GM21447 (cell line): ENCODE results near the gene HOXD10.

ENCODE experiments used
- ATAC-seq: cut with Tn5 transposase; IDR thresholded peaks from one replicate; pipeline ENCODE4 v1.9.1; 2021; ENCODE audit not compliant: unreplicated experiment

HOXD10 gene

DNA sequence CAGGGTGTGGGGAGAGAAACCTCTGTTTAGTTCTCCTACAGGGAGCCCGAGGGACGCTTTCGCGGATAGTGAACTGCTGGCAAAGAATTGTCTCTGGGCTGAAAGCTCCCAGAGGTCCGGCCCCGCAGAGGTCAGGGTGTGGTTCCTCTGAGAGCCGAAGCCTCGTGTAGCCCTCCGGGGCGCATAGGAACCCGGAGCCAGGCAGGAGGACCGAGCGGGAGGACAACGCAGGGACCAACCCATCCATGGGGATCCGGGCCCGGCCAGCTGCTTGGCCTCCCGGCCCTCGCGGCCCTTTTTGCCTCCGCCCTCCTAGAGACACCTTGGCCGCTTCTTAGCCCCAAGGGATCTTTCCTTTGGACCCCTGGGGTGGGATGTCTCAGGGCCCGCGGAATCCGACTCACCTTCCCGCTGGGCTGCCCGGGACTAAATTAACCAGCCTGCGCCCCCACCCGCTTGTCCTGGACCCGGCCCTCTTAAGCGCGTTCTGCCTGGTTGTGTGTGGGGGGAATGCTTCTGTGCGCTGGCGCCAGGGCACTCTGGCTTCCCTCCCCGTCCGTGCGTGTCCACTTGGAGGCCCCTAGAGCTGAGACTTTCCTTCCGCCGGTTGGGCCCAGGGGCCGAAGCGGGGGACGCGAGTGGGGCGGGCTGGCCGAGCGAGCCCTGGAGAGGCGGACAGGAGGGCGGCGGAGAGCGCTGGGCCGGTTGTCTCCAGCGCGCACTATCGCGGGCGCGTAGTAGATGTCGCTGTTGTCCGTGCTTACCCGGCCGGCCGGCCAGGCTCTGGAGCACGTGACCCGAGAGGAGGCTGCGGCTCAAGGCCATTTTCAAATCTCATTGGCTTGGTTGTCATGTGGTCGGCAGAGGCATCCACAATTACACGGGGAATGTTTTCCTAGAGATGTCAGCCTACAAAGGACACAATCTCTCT, at the start of gene HOXD10:
HOXD10 (plus strand) TSS at position 896 of the 931 bp plus-strand sequence. CDS start 56 bp downstream, outside the sequence.
- ATAC-seq, result no peak

DNA sequence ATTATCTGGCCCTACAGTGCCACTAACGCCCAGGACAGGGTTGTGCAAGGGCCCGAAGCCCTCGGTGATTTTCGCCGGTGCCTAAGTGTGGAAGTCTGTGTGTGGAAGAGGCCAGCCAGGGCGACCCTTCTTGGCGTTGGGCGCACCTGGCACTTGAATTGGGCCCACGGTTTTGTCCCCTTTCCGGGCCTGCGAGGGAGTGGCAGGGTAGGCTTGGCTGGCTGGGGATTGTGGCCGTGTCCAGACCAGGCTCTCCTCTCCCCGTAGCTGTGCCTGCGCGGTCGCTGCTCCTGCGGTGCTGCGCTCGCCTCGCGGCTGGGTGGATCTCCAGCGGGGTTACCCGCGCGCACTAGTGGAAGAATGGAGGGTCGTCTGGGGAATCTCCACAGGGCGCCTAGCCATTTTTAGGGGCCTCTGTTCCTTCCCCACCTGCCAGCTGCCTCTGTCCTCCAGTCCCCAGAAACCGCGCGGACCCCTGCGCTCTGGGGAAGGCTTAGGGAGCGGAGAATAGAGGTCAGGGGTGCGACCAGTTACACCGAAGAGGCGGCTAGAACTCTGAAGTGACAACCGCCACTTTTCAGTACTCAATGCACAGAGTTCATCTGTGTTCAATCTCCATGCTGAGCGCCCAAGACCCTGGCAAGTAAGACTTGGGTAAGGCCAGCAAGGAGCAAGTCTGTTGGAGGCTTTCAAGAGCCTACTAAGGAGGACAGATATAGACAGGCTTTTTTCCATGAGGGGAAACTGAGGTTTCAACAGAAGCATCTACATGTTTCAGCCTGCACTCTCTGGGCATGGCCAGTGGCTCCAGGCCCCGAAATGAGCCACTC, 48.8 kb upstream of the HOXD10 start:
- no peak for ATAC-seq

DNA sequence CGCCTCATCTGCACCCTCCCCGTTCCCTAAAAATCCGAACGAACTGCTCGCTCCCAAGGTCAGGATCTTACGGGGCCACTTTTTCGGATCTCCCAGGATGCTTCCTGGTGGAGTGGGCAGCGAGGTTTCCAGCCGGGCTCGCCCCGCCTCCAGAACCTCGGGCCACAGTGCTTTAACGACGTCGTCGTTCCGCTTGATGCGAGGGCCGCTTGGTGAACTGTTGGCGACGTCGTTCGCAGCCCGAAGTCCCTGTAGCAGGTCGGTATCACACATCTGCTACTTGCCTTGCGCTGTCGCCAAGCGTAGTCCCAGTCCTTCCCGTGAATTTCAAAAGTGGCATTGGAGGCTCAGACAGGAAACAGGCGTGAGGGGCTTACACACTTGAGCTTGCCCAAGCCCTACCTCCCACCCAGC, 48.2 kb upstream of the HOXD10 start:
- ATAC-seq, result no peak

DNA sequence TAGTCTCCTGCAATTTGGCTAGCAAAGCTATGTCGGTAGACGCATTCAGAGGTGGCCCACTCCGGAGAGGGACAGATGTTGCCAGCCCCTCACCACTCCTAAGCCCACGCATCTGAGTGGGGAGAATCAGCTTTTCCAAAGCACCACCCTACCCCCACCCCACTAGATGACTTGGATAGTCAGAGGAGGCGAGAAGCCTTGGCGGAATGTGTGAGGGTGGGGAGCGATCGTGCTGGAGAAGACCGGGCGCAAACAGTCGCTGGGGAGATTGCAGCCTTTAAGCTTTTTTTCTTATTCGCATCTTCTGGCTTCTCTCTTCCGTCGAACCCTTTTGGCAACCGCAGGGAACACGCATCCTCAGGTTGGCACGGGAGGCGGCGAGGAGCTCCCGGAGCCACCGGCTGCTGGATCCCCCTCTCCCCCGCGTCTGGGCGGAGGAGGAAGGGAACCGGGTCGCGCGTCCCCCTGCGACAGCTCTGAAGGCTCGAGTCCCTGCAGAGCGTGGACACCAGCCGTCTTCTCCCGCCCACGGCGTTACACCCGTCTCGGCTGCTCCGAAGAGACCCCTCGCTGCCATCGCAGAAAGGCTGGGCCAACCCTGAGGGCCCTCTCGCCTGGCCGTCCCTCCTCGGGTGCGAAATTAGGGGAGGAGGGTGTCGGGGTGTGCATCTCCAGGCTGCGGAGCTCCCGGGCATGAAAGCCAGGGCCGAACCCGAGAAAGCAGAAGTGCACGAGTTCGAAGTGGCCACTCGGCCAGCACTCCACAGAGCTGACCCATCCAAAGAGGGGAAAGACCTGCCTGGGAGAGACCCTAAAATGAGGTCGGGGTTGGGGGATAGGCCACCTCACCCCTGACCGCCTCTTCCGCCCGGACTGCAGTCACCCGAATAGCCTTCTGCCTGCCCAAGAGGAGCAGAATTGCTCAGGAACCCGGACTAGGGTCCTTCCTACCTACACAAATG, 45.0 kb upstream of the HOXD10 start:
- ATAC-seq, result no peak

DNA sequence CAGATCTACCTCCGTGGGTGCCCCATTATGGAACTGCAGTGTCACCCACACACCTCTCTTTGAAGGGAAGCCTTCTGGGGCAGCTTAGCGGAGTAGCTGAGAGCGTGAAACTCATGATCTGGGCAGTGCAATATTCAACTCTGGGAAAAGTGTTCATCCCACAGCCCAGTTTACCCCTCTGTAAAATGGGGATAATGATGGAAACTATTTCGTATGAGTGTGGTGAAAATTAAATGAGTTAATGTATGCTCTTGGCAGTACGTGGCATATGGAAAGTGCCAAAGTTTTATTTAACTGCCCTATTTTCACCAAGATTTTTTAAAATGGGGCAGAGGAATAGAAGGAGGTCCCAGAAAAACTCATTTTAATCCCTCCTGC, 44.3 kb upstream of the HOXD10 start:
- ATAC-seq, result no peak

DNA sequence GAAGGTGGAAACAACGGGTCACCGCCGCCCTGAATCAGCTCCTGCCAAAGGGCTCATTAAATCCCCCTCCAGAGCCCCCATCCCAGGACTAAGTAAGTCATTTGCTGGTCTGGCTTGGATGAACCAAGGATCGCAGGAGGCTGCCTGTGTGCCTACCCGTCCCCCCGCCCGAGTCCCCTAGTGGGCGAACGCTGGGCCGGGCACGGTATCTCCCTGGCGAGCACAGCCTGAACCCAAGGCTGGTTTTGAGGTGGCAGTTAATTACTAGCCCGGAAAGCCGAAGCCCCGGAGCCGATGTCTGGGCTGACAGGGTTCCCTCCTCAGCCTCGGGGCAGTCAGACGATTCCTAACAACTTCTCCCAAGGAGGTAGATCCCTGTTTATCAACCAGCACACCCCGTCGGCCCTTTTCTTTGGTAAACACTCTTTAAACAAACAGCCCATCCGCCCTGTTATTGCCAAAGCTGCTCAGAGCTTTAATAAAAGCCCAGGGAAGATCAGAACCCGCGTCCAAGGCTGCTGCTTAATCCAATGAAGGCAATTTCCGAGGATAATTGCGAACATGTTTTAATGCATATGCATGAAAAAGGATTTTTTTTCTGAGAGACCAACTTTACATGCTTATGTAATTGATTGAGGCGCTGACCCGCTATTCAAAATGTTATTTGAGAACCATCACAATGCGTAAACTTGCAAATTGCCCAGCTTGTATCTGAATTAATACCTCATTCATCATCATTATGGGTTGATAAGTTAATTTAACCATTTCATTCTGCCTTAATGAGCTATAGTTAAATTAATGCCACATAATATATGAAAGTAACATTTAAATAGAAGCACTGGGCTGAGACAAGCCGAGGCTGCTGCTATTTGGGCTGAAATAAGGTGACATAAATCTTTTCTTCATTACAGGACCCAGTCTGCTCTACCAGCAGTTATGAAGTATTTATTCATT, 43.4 kb upstream of the HOXD10 start:
- no peak for ATAC-seq

DNA sequence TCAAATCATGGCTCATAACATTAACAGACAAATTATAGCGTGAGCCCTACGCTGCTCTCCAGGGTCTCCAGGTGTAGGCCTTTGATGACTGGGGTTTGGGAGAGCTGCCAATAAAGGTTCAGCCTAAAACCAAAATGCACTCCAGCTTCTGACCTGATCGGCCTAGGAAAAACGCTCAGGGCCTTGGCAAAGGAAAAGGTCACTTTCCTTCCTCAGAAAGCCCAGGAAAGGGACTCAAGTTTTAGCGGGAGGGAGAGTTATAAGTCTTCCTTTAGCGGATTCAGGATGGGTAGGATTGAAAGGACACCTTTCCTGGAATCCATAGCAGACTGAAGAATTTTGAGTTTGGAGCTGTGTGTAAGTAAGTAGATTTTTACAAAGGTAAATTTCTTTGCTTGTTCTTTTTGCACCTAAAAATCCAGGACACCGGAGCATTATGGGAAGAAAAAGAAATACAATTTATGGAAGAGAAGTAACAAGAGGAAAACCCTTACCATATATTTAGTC, 41.6 kb upstream of the HOXD10 start:
- no peak for ATAC-seq

DNA sequence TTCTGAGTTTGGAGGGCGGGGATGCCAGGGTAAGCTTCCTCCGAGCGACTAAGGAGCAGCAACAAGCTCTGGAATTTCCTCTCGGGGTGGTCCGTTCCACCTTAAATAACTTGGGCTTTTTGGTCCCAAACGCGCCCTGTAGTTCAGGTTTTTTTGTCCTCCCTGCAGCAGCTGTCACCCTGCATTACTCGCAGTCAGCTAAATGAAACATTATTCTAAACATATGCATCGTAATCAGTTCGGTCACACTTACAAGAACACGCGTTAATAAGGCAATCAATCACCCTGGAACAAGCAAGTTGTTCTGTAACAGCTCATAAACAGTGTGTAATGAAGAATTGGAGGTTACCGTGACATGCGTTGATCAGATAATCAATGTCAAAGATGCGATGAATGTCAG, 41.1 kb upstream of the HOXD10 start:
- ATAC-seq, result no peak

DNA sequence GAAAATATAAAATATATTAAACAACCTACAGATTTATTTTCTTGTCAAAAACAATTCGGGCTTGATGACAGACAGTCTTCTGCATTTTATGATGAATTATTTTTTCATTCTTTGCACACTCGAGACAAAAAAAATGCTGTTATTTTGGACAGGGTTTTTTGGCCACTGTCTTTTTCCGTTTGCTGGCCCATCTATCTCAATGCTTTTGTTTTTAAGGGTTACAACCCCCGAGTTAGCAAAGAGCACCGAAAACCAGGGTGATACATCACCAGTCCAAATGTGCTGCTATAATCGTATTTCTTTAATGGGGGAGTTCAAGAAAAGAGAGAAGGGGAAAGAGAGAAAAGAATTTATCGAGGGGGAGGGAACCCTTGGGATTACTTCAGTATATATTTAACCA, 40.5 kb upstream of the HOXD10 start:
- ATAC-seq, result no peak

DNA sequence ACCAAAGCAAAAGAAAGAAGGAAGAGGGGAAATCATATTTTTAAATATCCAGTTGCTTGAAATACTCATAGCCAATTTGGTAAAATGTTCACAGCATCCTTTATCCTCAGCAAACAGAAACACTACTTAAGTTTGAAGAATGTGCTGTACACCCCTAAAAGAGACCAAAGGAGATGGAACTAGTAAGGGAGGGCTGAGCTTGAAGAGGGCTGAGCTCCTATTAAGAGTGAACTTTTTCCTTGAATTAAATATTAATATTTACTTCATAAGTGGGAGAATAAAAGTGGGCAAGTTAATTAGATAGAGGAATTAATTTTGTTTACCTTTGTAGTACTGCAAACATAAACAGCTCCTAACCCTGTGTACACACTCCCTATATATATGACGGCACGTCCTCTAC, 39.8 kb upstream of the HOXD10 start:
- no peak for ATAC-seq

DNA sequence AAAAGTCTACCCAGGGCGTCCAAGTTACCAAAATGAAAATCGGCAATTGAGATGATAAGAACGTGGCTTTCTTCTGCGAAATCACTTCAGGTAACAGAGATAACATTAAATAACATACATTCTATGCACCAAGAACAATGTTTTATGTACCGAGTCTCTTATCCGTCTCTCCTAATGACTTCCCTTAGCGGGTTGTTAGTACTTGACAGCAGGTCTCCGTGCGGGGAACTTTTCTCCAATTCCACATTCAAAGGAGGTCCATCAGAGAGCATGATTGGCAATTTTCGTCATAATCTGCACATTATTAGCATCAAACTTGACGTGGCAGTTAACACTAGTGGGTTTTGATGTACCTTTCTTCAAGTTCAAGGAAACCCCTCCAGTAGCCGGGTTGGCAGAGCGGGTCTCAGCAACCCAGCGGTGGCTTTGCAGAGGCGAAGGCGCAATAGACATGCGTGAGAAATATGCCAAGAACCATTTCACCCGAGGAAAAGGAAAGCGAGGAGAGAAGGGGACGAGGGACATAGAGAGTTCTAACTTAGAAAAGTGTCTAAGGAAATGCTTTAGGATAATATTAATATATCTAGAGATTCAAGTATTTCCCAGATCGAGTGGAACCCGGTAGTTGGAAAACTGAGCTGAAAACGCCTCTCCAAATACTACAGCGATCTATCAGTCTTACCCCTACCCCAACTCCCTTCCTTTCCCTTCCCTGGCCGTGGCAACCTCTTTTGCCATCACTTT, 37.9 kb upstream of the HOXD10 start:
- no peak for ATAC-seq

DNA sequence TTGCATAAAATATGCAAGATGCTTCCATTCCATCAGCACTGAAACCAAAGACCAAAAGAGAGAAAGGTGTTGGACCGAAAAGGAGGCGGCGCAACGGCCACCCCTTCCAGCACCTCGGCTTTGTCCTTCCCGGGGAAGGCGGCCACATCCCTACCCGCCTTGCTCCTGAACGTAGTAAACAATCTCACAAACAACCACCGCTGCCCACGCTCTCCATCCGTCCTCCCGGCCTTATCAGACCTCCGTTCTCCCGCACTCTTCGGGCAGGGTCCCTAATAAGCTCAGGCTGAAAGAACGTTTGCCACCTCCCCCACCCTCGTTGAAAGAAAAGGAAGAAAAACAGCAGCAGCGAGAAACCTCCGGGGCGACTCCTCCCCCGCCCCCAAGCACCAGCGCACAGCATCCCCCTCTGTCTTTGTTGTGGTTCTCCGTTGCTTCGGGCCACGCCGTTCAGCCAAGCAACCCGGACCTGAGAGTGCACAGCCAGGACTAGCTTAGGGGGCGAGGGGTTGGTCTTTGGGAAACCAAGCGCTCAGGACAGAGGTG, 37.2 kb upstream of the HOXD10 start:
- no peak for ATAC-seq

DNA sequence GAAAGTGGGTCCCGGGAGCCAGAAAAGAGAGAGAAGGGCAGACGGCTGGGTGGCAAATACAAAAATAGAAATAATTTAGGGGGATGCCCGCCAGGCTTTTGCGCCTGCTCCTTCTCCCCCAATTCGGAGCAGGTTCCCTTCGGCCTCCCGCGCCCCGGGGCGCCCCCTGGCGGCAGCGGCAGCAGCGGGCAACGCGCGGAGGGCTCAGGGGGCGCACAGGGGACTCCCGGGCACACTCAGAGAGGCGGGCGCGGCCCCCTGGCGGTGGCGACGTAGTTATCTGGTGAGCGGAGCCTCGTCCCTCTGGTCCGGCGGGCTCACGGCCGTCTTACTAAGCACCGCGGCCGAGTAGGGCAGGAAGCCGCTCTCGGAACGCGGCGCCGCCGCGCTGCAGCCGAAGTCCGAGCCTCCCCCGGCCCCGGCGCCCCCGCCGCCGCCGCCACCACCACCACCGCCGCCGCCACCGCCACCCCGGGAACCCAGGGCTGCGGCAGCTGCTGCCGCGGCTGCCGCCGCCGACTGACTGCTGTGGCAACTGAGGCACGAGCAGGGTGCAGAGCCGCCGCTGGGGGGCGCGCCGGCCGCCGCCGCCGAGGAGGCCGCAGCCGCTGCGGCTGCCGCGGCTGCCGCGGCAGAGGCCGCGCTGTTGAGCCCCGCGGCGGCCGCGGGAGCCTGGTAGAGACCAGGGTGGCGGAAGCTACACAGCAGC, 36.6 kb upstream of the HOXD10 start:
- ATAC-seq, result no peak

DNA sequence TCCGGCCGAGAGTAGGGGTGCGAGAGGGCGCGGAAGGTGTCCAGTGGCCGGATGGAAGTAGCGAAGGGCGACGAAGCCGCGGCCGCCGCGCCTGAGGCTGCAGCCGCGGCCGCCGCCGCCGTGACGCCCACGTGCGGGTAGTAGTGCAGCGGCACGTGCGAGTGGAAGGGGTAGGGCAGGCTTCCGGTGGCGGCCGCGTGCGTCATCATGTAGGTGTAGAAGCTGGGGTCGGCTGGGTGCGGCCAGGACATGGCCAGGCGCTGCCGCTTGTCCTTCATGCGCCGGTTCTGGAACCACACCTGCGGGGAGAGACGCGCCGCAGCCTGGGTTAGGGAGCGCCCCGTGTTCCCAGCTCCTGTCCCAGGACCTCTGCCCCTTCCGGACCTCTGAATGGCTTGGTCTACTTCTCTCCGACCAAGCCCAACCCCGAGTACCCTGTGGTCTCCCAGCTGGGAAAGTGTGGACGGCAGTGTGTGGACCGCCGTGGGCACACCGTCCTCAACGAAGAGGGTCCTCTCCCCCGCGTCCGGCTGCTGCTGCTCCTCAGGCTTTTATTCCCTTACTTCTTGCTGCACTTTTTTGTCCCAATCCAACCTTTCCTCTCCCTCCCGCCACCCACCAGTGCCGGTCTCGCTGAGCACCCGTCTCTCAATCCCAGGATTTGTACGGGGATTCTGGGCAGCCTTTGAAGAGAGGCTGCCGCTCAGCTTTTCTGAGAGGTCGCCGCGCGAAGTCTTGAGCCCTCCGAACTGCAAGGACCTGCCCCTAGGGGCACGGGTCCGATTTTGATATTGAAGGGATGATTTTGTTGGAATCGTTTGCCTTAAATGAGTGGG, 35.8 kb upstream of the HOXD10 start:
- no peak for ATAC-seq

DNA sequence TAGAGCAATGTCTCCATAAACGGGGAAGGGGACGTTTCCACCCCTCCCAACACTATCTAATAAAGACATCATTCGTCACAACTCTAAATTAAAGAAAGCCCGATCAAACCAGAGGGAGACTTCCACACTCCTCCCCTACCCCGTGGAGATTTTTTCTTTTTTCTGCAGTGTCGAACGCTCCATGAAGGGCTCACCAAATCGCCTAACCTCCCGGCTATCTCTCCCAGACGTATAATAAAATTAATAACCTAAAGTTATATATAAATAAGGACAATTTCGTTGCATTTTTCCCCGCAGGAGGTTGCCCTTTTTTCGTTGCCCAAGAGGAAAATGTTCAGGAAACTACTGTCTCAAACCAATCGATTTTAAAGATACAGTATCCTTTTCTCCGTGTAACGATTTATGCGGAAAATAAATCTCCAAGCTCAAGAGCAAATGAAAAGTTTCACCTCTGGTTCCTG, 35.2 kb upstream of the HOXD10 start:
- no peak for ATAC-seq

DNA sequence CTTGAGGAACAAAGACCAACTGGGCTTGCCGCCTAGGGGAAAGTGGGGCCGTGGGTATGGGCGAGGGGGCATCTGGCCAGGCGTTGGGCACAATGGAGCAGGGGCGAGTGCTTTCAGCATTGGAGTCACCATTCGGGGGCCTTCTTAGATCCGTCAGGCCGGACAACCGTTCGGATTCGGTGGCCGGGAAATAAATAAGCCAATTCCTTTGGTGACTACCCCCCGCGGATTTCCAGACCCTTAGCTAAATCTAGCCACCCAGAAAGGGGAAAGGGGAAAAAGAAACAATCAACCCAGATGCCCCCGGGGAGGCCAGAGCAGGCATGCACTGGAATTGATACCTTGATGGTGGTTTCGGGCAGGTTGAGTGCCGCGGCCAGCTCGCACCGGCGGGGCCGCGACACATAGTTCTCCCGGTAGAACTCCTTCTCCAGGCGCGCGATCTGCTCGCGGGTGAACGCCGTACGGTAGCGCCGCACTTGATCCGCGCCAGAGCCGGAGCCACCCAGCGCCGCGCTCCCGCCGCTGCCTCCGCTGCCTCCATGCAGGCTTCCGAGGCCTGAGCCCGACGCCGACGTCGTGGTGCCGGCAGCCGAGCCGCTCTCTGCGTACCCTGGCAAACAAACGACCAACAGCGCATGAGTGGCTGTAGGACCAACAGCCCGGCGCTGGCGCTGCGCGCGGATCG, 34.6 kb upstream of the HOXD10 start:
- no peak for ATAC-seq

DNA sequence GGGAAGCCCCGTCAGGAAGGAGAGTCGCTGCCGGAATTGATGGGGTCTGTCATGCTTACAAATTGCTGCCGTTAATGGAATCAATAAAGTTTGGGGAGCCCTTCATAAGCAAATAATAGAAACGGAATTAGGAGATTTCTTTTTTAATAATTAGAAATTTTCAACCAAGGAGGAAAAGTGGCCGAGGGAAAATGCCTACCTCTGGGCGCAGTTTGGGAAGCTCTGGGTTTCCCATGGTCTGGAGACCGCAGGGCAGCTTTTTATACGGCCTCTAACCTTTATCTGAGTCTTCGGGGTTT, 34.1 kb upstream of the HOXD10 start:
- ATAC-seq, result no peak
